K562 (cell line): ENCODE data around the gene IFFO2. TPM values are rescaled to one million over a fixed set of nuclear protein-coding genes. Genes with fewer than 3 reads are reported as not detected.

ENCODE experiments used
- ATAC-seq: fragments of 200-7000 bp; cut with Tn5 transposase; 3 replicates; pipeline ENCODE4 v1.9.1; 2020; ENCODE audit warnings: moderate library complexity
- BruUV-seq: library from RNA; stranded (reverse); fragments of 400-500 nt; replicated peaks from 2 replicates; lab custom pipeline; 2021; lab: Mats Ljungman, UMichigan
- CTCF ChIA-PET: fragments of 300-600 bp; formaldehyde crosslinking; extraction: SDS; loops from one replicate; lab custom pipeline; 2021; ENCODE audit warnings: low intra/inter-chr PET ratio; lab: Yijun Ruan, JAX
- POLR2A ChIA-PET: fragments of 300-600, 350-650 bp; sonication (Branson Sonifier 250); formaldehyde crosslinking; extraction: SDS; loops from one replicate; lab custom pipeline; 2021; ENCODE audit warnings: antibody characterized with exemption, inconsistent platforms; lab: Yijun Ruan, JAX
- DNase-seq, 4 experiments: peaks; one replicate each; pipeline versions ENCODE4 v3.0.0 to v3.0.0-alpha.2; 2011 to 2018; ENCODE audit warnings: low spot score in 3 of 4, mixed read lengths in 3 of 4; ENCODE audit errors: extremely low read depth in 1 of 4
- FAIRE-seq: peaks from 2 replicates; lab custom pipeline; 2011; peaks lifted over from hg19 to GRCh38; lab: Jason Lieb, UNC
- H2AFZ ChIP-seq: 2 replicates; pipeline ENCODE4 v1.6.0; 2011; ENCODE audit warnings: low read depth, low read length, control low read depth, inconsistent platforms
- H3K27ac ChIP-seq: fragments of 200-600 bp; 3 replicates; pipeline ENCODE4 v1.8.0; 2011; ENCODE audit warnings: low read depth, mild to moderate bottlenecking, control low read depth, inconsistent platforms, low read length, moderate library complexity, mixed read lengths; ENCODE audit errors: extremely low read depth
- H3K27me3 ChIP-seq, 2 experiments: fragments of 300-600 bp in 1 of 2; 2 replicates in 1 of 2; 3 replicates in 1 of 2; pipeline versions ENCODE4 v1.6.0 to v1.8.0; 2011; ENCODE audit warnings: inconsistent platforms in 2 of 2, low read length in 2 of 2, mild to moderate bottlenecking in 1 of 2, mixed read lengths in 1 of 2, moderate library complexity in 1 of 2; ENCODE audit not compliant: control insufficient read depth in 2 of 2, insufficient read depth in 2 of 2
- H3K36me3 ChIP-seq: fragments of 300-600 bp; 3 replicates; pipeline ENCODE4 v1.8.0; 2011; ENCODE audit warnings: mild to moderate bottlenecking, low read length, inconsistent platforms; ENCODE audit not compliant: control insufficient read depth, insufficient read depth
- H3K4me1 ChIP-seq, 2 experiments: fragments of 200-600 bp in 1 of 2; replicated peaks in 1 of 2; 2 replicates in 1 of 2; 3 replicates in 1 of 2; pipeline versions ENCODE4 v1.5.1 to v1.8.0; 2011; ENCODE audit warnings: inconsistent platforms in 2 of 2, low read length in 2 of 2, mild to moderate bottlenecking in 1 of 2, mixed read lengths in 1 of 2, moderate library complexity in 1 of 2; ENCODE audit not compliant: control insufficient read depth in 2 of 2, insufficient read depth in 2 of 2
- H3K4me2 ChIP-seq: 2 replicates; pipeline ENCODE4 v1.6.1; 2011; ENCODE audit warnings: low read length, control low read depth, inconsistent platforms, mixed read lengths; ENCODE audit not compliant: insufficient read depth
- H3K4me3 ChIP-seq: fragments of 200-600 bp; sonication (generic), shearing (Covaris generic); 2 replicates; pipeline ENCODE4 v1.5.1; 2016; ENCODE audit warnings: control low read depth, inconsistent platforms
- H3K79me2 ChIP-seq: fragments of 200-600 bp; 3 replicates; pipeline ENCODE4 v1.8.0; 2011; ENCODE audit warnings: low read length, inconsistent platforms; ENCODE audit not compliant: control insufficient read depth, insufficient read depth
- H3K9ac ChIP-seq, 2 experiments: 2 replicates each; pipeline versions ENCODE4 v1.6.0 to v1.6.1; 2011; ENCODE audit warnings: low read depth in 2 of 2, low read length in 2 of 2, control low read depth in 1 of 2, inconsistent platforms in 1 of 2, mild to moderate bottlenecking in 1 of 2, mixed read lengths in 1 of 2; ENCODE audit not compliant: insufficient read depth in 1 of 2
- H3K9me1 ChIP-seq: one replicate; pipeline ENCODE4 v1.6.0; 2011; ENCODE audit warnings: inconsistent platforms, mild to moderate bottlenecking, low read length, moderate library complexity; ENCODE audit not compliant: control insufficient read depth, insufficient read depth
- H3K9me3 ChIP-seq: replicated peaks from 2 replicates; pipeline ENCODE4 v1.5.1; 2011; ENCODE audit warnings: low read depth, low read length, inconsistent platforms; ENCODE audit not compliant: control insufficient read depth, insufficient read depth
- H4K20me1 ChIP-seq: replicated peaks from 2 replicates; pipeline ENCODE4 v1.6.1; 2011; ENCODE audit warnings: low read length, inconsistent platforms, mixed read lengths; ENCODE audit not compliant: control insufficient read depth, insufficient read depth
- ARHGAP35 ChIP-seq: fragments of 450-650 bp; IDR thresholded peaks from 2 replicates; pipeline ENCODE4 v1.6.1; 2018; ENCODE audit not compliant: partially characterized antibody
- BCOR ChIP-seq: fragments of 450-650 bp; IDR thresholded peaks from 2 replicates; pipeline ENCODE4 v1.6.1; 2016
- CHD4 ChIP-seq: fragments of 200-600 bp; sonication (generic); IDR thresholded peaks from 3 replicates; pipeline ENCODE4 v1.6.1; 2012; ENCODE audit warnings: low read depth, mild to moderate bottlenecking, mixed read lengths, low read length, inconsistent platforms; ENCODE audit not compliant: insufficient read depth, insufficient replicate concordance, poor library complexity, severe bottlenecking
- CREB3 ChIP-seq: fragments of 450-650 bp; conservative IDR thresholded peaks from 2 replicates; pipeline ENCODE4 v1.6.1; 2016; ENCODE audit warnings: missing genetic modification characterization, low read depth, mild to moderate bottlenecking, missing compliant biosample characterization, moderate library complexity
- ETV5 ChIP-seq: sonication (generic); formaldehyde crosslinking; IDR thresholded peaks from 2 replicates; pipeline ENCODE4 v1.4.0; 2020; ENCODE audit warnings: low read depth, mild to moderate bottlenecking, missing genetic modification reagents
- KDM1A ChIP-seq, 2 experiments: fragments of 450-650 bp; IDR thresholded peaks; 2 replicates each; pipeline ENCODE4 v1.6.1; 2016; ENCODE audit warnings: mild to moderate bottlenecking in 2 of 2
- KLF13 ChIP-seq: fragments of 450-650 bp; IDR thresholded peaks from 2 replicates; pipeline ENCODE4 v1.6.1; 2016; ENCODE audit warnings: missing genetic modification characterization, low read depth, mild to moderate bottlenecking, missing compliant biosample characterization, moderate library complexity, borderline replicate concordance
- PRDM10 ChIP-seq: fragments of 450-650 bp; IDR thresholded peaks from 2 replicates; pipeline ENCODE4 v1.6.1; 2018; ENCODE audit not compliant: partially characterized antibody
- RBM22 ChIP-seq: fragments of 200-400 bp; formaldehyde crosslinking; IDR thresholded peaks from 2 replicates; pipeline ENCODE4 v1.6.1; 2018; ENCODE audit warnings: low read length, low read depth; ENCODE audit not compliant: poor library complexity, severe bottlenecking
- RBM25 ChIP-seq: fragments of 200-400 bp; formaldehyde crosslinking; IDR thresholded peaks from 2 replicates; pipeline ENCODE4 v1.6.1; 2018; ENCODE audit warnings: low read length, low read depth, moderate library complexity; ENCODE audit not compliant: severe bottlenecking
- RFX7 ChIP-seq: fragments of 250-450 bp; sonication (Bioruptor Pico); IDR thresholded peaks from 2 replicates; pipeline ENCODE4 v1.5.1; 2021; ENCODE audit warnings: mild to moderate bottlenecking
- TEAD1 ChIP-seq, 2 experiments: fragments of 450-650 bp in 1 of 2; sonication (generic) in 1 of 2; formaldehyde crosslinking; IDR thresholded peaks; 2 replicates each; pipeline versions ENCODE4 v1.4.0 to v1.8.0; 2020 to 2022; ENCODE audit warnings: mild to moderate bottlenecking in 2 of 2, missing genetic modification reagents in 1 of 2
- TGIF2 ChIP-seq: sonication (generic); formaldehyde crosslinking; IDR thresholded peaks from 2 replicates; pipeline ENCODE4 v1.8.1; 2022; ENCODE audit warnings: mild to moderate bottlenecking, missing genetic modification reagents, moderate library complexity
- ZBTB26 ChIP-seq: fragments of 450-650 bp; formaldehyde crosslinking; IDR thresholded peaks from 2 replicates; pipeline ENCODE4 v1.4.0; 2022; ENCODE audit warnings: missing genetic modification characterization
- ZNF174 ChIP-seq: fragments of 250-450 bp; sonication (Bioruptor Pico); IDR thresholded peaks from 2 replicates; pipeline ENCODE4 v1.4.0; 2020; ENCODE audit warnings: mild to moderate bottlenecking
- ZNF3 ChIP-seq: fragments of 250-450 bp; sonication (Bioruptor Pico); IDR thresholded peaks from 2 replicates; pipeline ENCODE4 v1.5.0; 2021; ENCODE audit warnings: mild to moderate bottlenecking, moderate library complexity
- WGBS: fragments of 100-300 bp; shearing (Covaris generic); methylation state at CpG from one replicate; pipeline ENCODE4 v1.1.6; 2016; ENCODE audit warnings: low coverage, mixed read lengths; ENCODE audit not compliant: insufficient coverage; ENCODE audit errors: missing lambda C conversion rate; 5-methylcytosine and 5-hydroxymethylcytosine counted together
- in situ Hi-C: fragments of 300-500 bp; cut with MboI; formaldehyde crosslinking; loops from 4 replicates; pipeline ENCODE4 v1.15.0; 2018; ENCODE audit warnings: inconsistent platforms, mixed read lengths
- intact Hi-C: fragments of 100-400 bp; cut with micrococcal nuclease; formaldehyde crosslinking; loops from 2 replicates; pipeline ENCODE4 v1.14.2; 2022
- polyA plus RNA-seq, 8 experiments: library from polyadenylated mRNA; depleted of rRNA in 4 of 8; stranded (reverse) in 5 of 8; unstranded in 3 of 8; fragments of >200 nt; fragmentation: Nextera tagmentation in 2 of 8; fragmentation: Illumina TruSeq in 1 of 8; extraction: Ambion mirVana in 2 of 8; extraction: Trizol in 1 of 8; gene quantifications; 2 replicates each; pipeline versions ENCODE4 v1.2.1 to v1.2.3, GENCODE V29; 2011 to 2014; ENCODE audit warnings: inconsistent platforms in 1 of 8, missing spikeins in 1 of 8
- total RNA-seq, 7 experiments: library from RNA; depleted of rRNA in 6 of 7; stranded (reverse); fragments of >200 nt in 6 of 7; fragmentation: Illumina TruSeq in 2 of 7; extraction: Trizol in 2 of 7; gene quantifications; 2 replicates each; pipeline versions ENCODE4 v1.2.1 to v1.2.3, GENCODE V29; 2011 to 2021; ENCODE audit warnings: low replicate concordance in 1 of 7

Gene IFFO2
- total and polyA plus RNA-seq, 9 of the 15 experiments (the other 6 are each of a cell fraction or from before 2014, with no cell fraction given) = 0.15 to 1.0 (median 0.44) TPM; not detected in 2

GRCh38 chr1:18943914-18944572, 12.4 kb downstream of the IFFO2 start:
- no TSS peak for BruUV-seq
- in situ Hi-C loops (no loop called here), intact Hi-C loops (no loop called here)
- peaks cover 32 to 88% of the 10 kb centered on the region in 2 experiments for H3K27me3 ChIP-seq
- no peak overlapping the region for H2AFZ ChIP-seq
- H3K9me1 ChIP-seq = no peaks in the 10 kb centered on the region
- no peaks in the 10 kb centered on the region for H3K36me3 ChIP-seq
- no peak for ATAC-seq
- ChIA-PET POLR2A (interaction anchor here (0.6 to 1.5 kb wide), 4 partner anchors 13 to 264 kb away, joined by 3 to 6 read pairs (median 4); partner anchors contain the start of genes ALDH4A1 and IFFO2), CTCF (no interaction called here)
- WGBS = 14% methylated on average over 7 of the region's 9 CpGs
- peaks cover 5% of the 10 kb centered on the region for H4K20me1 ChIP-seq
- no peaks in the 10 kb centered on the region for H3K9me3 ChIP-seq
- FAIRE-seq = no peak
- no peak overlapping the region for H3K4me3 ChIP-seq
- H3K9ac ChIP-seq = no peak overlapping the region
- no peak overlapping the region for H3K4me2 ChIP-seq
- peaks cover 0 to 9% of the 10 kb centered on the region in 2 experiments; a peak in 2 of 5 replicates for H3K4me1 ChIP-seq
- no peaks in the 10 kb centered on the region for H3K79me2 ChIP-seq
- no peak overlapping the region for H3K27ac ChIP-seq
- no peak for DNase-seq
- no peak for TF ChIP-seq KLF13 (tag)
- TF ChIP-seq ETV5 (CRISPR knock-in tag) = no peak
- no peak for TF ChIP-seq RFX7 (CRISPR knock-in tag)
- TF ChIP-seq ZNF174 (CRISPR knock-in tag) = no peak
- no peak for TF ChIP-seq ZBTB26 (CRISPR knock-in tag)
- no peak for TF ChIP-seq RBM22
- peak; percentile 41 for TF ChIP-seq RBM25
- no peak for TF ChIP-seq KDM1A (IDR thresholded peaks at IDR 0.05)
- TF ChIP-seq CREB3 (tag) = no peak
- TF ChIP-seq CHD4 = peak; percentile 23
- TF ChIP-seq ZNF3 = no peak
- TF ChIP-seq PRDM10 = no peak
- no peak for TF ChIP-seq ARHGAP35
- peak; percentile 59; the same call in 1 of the 2 replicates for TF ChIP-seq BCOR
- 0 out of 4 replicates have a peak, but pooled peaks of 1 of the 2 experiments have one; percentile 25 for TF ChIP-seq TEAD1 (CRISPR knock-in tag; IDR thresholded peaks at IDR 0.05)
- TF ChIP-seq TGIF2 (CRISPR knock-in tag) = no peak
